Stimulated activated CD4-positive, alpha-beta T cell treated with anti-CD3 and anti-CD28 coated beads, Interleukin-2, amount 100 ng/mL, for 48 hours (primary cell): ENCODE measurements around the gene NSFL1C.

Experiments
- DNase-seq, 2 donors: peaks; one replicate each; pipeline ENCODE4 v3.0.0-alpha.2; 2020

NSFL1C gene

DNA sequence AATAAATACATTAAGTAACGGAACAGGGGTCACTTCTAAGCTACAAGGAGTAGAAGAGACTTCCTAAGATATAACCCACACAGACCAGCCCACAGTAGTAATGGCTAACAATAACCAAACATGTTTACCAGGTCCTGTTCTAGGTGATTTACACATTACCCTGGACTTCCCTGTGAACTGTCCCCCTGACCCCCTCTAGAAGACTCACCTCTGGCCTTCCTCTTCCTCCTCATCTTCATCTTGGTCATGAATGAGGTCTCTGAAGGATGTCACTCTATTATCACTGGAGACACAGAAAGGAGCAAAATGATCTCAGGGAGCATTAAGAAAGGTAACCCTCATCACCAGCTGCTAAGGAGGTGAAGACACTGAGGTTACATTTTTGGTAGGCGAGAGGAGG is 8.7 kb downstream of the NSFL1C start:
- no peak for DNase-seq

GRCh38 chr20:1456300-1456699 is 10.3 kb downstream of the NSFL1C start:
- no peak for DNase-seq

- no peak for DNase-seq
Measured at GRCh38 chr20:1450926-1451491, 15.6 kb downstream of the NSFL1C start.

DNA sequence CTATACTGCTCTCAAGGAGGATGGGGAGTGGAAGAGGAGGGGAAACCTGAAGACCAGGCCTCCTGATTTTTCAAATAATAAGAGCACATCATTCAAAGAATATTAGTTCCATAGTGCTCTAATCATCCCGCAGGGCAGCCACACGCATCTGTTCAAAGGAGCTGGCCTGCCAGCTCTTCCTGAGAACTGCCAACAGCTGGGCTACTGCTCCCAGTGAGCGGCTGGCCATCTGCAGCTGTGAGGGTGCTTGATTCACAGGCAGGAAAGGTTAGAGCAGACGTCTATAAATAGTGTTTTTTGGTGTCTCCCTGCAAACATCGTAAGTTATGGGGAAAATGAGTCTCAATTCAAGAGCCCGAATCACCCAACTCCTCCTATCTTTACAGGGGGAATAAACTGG is 17.3 kb downstream of the NSFL1C start:
- DNase-seq, result no peak

- no peak for DNase-seq
Measured at GRCh38 chr20:1448081-1448620, 18.5 kb downstream of the NSFL1C start.

DNA sequence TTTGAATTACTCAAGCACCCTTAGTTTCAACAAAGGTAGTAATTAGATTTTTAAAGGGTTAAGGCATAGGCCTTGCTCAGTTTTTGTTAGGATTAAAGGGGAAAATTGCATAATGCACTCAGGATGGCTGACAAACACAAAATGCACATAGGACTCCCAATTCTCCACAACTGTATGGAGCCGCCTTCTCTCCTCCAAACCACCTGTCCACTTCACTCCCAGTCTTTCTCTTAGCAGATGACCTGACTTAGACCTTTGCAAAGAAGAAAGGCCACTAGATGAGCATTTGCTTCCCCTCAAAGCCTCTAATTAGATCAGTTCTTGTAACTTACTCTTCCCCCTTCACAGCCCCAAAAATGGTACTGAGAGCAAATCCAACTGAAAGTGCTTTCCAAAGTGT is 20.1 kb downstream of the NSFL1C start:
- no peak for DNase-seq

GRCh38 chr20:1443085-1443484 is 23.6 kb downstream of the NSFL1C start:
- no peak for DNase-seq

GRCh38 chr20:1442304-1442703 is 24.3 kb downstream of the NSFL1C start:
- DNase-seq, result no peak

- no peak for DNase-seq
Measured at GRCh38 chr20:1441133-1441532, 25.5 kb downstream of the NSFL1C start.

- no peak for DNase-seq
Measured at GRCh38 chr20:1440024-1440423, 26.6 kb downstream of the NSFL1C start.

DNA sequence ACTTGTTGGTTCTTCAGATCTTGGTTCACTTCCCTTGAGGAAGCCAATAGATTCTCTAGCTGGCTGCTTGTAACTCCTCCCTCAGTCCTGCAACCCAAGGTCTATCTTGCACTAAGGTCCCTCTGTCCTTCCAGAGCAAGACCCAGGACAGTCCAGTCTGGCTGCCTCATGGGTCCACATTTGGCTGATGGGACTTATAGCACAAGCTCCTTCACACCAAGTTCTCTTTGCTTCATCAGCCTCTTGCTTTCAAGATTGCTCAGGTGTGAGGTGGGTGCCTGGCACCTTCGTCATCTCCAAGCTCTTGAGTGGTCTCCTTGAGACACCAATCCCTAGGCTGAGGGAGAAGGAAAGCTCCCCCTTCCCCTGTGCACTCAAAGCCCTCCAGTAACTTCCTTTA is 28.3 kb downstream of the NSFL1C start:
- no peak for DNase-seq

DNA sequence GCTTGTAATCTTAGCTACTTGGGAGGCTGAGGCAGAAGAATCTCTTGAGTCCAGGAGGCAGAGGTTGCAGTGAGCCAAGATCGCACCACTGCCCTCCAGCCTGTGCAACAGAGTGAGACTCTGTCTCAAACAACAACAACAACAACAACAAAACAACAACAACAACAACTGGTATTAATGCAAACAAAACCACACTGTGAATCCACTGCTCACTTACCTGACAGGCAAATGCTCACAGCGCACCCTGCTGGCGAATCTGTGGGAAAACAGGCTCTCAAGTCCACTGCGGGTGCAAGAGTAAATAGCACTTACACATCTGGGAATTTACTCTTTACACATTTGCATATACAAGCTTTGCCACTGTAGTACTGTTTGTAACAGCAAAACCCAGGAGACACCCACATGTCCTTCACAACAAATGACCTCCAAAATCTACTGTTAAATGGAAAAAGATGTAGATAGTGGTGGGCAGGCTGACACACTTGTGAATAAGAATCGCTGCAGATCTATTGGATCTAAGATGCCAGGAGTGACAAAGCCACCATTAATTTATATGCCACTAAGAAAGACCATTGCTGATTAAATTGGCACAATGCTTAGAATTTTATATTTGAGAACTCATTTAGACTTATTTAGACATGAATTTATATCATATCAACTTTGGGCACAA is 29.3 kb downstream of the NSFL1C start:
- peak; percentile 77 to 78 for DNase-seq

GRCh38 chr20:1436263-1436662 is 30.4 kb downstream of the NSFL1C start:
- DNase-seq, result no peak

DNA sequence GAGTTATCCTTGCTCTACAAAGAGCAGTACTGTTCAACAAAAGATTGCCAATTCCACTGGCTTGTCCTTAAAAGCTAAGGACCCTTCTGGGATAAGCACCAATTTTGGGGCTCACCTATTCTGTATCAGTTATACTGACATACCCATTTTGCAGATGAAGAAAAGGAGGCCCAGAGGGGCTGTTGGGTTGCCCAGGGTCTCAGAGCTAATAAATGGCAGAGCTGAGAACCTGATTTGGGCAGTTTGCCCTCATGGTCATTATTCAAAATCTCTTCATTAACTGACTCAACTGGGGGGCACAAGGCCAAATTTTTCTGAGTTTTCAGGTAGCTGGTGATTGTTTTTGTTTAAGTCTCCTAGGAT is 31.3 kb downstream of the NSFL1C start:
- DNase-seq, result no peak

DNA sequence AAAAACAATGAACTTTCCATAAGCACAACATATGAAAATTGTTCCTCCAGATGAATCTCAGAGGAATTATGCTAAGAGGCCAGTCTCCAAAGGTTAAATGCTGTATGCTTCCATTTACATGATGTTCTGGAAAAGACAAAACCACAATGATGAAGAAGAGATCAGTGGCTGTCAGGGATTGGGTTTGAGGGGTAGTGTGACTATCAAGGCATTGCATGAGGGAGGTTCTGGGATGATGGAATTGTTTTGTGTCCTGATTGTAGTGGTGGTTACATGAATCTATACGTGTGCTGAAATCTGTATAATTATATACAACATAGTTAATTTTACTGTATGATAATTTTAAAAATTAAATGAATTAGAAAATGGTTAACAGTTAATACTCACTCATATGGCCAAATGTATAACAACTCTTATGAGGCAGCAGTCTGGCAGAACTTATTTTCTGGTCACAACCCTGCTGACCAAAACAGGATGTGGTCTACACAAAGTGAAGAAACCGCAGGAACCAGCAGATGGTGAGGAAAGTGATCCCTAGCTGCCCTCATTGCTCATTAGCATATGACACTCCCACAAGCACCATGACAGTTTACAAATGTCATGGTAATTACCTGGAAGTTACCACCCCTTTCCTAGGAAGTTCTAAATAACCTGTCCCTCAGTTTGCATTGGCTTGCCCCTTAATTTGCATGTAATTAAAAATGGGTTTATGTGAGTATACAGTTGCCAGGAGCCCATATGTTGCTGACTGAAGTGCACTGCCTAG is 31.9 kb downstream of the NSFL1C start:
- DNase-seq, result peak; percentile 35 to 47

GRCh38 chr20:1431158-1431557 is 35.5 kb downstream of the NSFL1C start:
- no peak for DNase-seq

GRCh38 chr20:1430004-1430451 is 36.6 kb downstream of the NSFL1C start:
- DNase-seq, result no peak

DNA sequence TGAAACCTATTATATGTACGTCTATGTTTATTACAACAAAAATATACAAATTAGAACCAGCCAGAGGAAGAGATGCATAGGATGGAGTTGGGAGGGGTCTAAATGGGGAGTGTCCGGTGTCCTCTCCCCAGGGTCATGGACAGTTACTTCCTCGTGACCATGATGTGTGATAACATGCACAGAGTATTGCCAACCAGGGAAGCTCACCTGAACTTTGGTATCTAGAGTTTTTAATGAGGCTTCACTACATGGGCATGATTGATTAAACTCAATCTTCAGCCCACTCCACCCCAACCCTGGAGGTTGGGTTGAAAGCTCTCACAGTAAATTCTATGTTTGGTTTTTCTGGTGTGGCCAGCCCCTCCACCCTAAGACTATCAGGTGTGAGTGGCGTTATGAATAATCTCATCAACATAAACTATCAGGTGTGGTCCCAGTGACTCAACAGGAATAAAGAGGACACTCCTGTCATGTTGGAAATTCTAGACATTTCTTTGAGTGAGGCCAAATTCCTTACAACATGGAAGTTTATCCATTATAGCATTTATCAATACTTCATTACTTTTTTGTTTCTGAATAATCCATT is 37.4 kb downstream of the NSFL1C start:
- no peak for DNase-seq

DNA sequence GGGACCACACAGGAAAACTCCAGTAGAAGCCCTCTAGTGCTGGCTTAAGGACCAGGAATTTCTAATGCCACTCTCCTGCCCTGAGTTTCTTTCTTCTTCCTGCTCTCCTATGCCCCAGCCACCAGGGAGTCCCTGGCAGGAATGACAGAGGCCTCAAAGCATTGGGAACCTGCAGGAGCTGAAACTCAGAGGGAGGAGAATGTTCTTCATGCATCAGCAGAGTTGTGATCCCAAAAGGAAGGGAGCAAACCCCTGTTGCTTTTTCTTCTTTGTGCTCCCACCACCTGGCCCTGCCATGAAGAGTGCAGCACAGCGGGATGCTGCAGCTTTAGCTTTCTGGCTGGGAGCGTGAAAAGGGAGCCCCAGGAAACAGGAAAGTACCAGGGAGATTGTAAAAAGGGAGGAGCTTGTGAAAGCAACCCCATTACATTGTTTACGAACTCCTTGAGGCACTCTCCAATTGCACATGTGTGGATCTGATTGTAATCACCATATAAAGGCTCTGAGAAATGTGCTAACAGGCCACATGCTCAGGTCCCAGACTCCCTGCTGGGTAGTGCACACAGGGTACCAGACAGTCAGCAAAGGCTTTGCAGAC is 39.1 kb downstream of the NSFL1C start:
- DNase-seq, result no peak

GRCh38 chr20:1426231-1426849 is 40.3 kb downstream of the NSFL1C start:
- no peak for DNase-seq

GRCh38 chr20:1424336-1424735 is 42.3 kb downstream of the NSFL1C start:
- DNase-seq, result no peak

DNA sequence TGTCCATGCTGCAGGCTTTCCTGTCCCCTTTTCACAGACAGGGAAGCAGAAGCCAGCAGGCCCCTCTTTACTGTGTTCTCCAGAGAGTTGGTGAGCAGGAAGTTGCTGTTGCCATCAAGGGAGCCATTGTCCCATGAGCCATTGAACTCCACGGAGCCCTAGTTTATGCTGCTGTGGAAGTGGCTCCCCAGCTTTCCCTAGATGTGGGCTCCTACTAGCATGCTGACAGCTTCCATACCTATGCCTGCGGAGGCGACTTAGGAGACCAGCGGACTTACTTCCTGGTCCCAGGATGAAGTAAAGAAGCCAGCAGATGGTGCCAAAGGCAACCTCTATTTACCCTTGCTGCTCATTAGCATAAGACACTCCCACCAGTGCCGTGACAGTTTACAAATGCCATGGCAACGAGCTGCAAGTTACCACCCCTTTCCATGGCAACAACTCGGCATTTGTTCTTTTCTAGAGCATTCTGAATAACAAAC is 43.0 kb downstream of the NSFL1C start:
- no peak for DNase-seq

GRCh38 chr20:1423206-1423605 is 43.4 kb downstream of the NSFL1C start:
- DNase-seq, result no peak
